Ishikawa (cell line): ENCODE measurements around the gene CTNND2.

Experiments used
- CEBPB ChIP-seq: IDR thresholded peaks from 2 replicates; pipeline ENCODE4 v1.6.1; 2012
- CREB1 ChIP-seq: IDR thresholded peaks from 2 replicates; pipeline ENCODE4 v1.6.1; 2012; ENCODE audit warnings: low read depth
- EGR1 ChIP-seq: IDR thresholded peaks from 2 replicates; pipeline ENCODE4 v1.6.1; 2012
- EP300 ChIP-seq: IDR thresholded peaks from 2 replicates; pipeline ENCODE4 v1.6.1; 2012; ENCODE audit warnings: borderline replicate concordance
- FOXM1 ChIP-seq: IDR thresholded peaks from 2 replicates; pipeline ENCODE4 v1.6.1; 2012; ENCODE audit warnings: low read depth, borderline replicate concordance
- NFIC ChIP-seq: IDR thresholded peaks from 2 replicates; pipeline ENCODE4 v1.6.1; 2012
- RAD21 ChIP-seq: IDR thresholded peaks from 2 replicates; pipeline ENCODE4 v1.6.1; 2012; ENCODE audit warnings: low read depth
- TAF1 ChIP-seq: IDR thresholded peaks from 2 replicates; pipeline ENCODE4 v1.6.1; 2012; ENCODE audit warnings: low read depth, mild to moderate bottlenecking
- TCF12 ChIP-seq: IDR thresholded peaks from 2 replicates; pipeline ENCODE4 v1.6.1; 2012; ENCODE audit warnings: low read depth
- TEAD4 ChIP-seq: IDR thresholded peaks from 2 replicates; pipeline ENCODE4 v1.6.1; 2012
- YY1 ChIP-seq: IDR thresholded peaks from 2 replicates; pipeline ENCODE4 v1.6.1; 2012; ENCODE audit warnings: low read depth
- ZBTB7A ChIP-seq: IDR thresholded peaks from 2 replicates; pipeline ENCODE4 v1.6.1; 2012; ENCODE audit warnings: low read depth
- TF ChIP-seq, protein P1 (sequence below): IDR thresholded peaks from 2 replicates; pipeline ENCODE4 v1.6.1; 2012; ENCODE audit warnings: low read depth, mild to moderate bottlenecking
- TF ChIP-seq, protein P2 (sequence below): IDR thresholded peaks from 2 replicates; pipeline ENCODE4 v1.6.1; 2012
- TF ChIP-seq, protein P3 (sequence below): IDR thresholded peaks from 2 replicates; pipeline ENCODE4 v1.6.1; 2012

CTNND2 gene

DNA sequence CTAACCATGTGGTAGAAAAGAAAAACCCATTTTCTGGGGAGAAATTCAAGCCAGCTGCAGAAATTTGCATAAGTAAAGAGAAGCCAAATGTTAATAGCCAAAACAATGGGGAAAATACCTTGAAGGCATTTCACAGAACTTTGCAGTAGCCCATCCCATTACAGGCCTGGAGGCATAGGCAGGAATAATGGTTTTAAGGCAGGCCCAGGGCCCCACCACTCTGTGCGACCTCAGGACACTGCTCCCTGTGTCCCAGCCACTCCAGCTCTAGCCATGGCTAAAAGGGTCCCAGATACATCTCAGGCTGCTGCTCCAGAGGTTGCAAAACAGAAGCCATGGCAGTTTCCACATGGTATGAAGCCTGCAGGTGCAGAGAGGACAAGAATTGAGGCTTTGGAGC lies 253.3 kb downstream of the CTNND2 start:
- TF ChIP-seq TEAD4, result no peak
- no peak for TF ChIP-seq CREB1
- TF ChIP-seq NFIC, result no peak

DNA sequence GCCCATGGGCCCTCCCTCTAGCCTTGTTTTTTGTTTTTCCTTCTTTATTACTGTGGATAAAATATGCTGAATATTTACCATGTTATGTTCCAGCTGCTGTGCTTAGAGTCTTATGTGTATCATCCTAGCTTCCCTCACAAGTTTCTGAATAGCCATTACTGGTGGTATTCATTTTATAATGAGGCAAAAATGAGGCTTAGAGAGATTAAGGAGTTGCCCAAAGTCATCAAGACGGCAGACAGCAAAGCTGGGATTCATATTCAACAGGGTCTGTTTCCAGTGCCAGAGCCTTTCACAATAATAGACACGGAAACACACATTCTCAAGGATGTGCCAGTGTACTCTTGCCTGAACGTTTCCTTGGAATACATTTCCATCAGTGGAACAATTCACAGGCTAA lies 258.1 kb downstream of the CTNND2 start:
- TF ChIP-seq CEBPB, result no peak
- no peak for TF ChIP-seq TEAD4
- TF ChIP-seq, protein P1, sequence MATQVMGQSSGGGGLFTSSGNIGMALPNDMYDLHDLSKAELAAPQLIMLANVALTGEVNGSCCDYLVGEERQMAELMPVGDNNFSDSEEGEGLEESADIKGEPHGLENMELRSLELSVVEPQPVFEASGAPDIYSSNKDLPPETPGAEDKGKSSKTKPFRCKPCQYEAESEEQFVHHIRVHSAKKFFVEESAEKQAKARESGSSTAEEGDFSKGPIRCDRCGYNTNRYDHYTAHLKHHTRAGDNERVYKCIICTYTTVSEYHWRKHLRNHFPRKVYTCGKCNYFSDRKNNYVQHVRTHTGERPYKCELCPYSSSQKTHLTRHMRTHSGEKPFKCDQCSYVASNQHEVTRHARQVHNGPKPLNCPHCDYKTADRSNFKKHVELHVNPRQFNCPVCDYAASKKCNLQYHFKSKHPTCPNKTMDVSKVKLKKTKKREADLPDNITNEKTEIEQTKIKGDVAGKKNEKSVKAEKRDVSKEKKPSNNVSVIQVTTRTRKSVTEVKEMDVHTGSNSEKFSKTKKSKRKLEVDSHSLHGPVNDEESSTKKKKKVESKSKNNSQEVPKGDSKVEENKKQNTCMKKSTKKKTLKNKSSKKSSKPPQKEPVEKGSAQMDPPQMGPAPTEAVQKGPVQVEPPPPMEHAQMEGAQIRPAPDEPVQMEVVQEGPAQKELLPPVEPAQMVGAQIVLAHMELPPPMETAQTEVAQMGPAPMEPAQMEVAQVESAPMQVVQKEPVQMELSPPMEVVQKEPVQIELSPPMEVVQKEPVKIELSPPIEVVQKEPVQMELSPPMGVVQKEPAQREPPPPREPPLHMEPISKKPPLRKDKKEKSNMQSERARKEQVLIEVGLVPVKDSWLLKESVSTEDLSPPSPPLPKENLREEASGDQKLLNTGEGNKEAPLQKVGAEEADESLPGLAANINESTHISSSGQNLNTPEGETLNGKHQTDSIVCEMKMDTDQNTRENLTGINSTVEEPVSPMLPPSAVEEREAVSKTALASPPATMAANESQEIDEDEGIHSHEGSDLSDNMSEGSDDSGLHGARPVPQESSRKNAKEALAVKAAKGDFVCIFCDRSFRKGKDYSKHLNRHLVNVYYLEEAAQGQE, result no peak
- TF ChIP-seq, protein P2, sequence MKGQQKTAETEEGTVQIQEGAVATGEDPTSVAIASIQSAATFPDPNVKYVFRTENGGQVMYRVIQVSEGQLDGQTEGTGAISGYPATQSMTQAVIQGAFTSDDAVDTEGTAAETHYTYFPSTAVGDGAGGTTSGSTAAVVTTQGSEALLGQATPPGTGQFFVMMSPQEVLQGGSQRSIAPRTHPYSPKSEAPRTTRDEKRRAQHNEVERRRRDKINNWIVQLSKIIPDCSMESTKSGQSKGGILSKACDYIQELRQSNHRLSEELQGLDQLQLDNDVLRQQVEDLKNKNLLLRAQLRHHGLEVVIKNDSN, result no peak
- TF ChIP-seq, protein P3, sequence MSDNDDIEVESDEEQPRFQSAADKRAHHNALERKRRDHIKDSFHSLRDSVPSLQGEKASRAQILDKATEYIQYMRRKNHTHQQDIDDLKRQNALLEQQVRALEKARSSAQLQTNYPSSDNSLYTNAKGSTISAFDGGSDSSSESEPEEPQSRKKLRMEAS, result no peak
- no peak for TF ChIP-seq TAF1

DNA sequence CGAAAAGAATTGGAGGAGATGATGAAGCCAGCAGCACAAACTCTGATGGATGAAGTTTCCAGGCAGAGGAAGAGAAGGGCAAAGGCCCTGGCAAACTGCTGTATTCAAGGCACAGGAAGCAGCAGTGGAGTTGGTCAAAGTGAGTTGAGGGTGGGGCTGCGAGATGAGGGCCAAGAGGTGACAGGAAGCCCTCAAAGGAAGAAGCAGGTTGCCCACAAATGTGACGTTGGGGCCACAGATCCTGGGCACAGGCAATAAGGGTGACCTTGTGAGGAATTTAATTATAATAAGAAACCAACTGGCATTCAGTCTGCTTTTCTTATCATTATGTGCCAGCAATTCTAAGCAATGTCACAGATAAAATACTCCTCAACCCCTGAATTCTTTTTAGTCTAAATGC lies 261.8 kb downstream of the CTNND2 start:
- TF ChIP-seq RAD21 (no peak), TAF1 (no peak), TCF12 (no peak), NFIC (no peak), EP300 (no peak), YY1 (no peak), CREB1 (no peak), TEAD4 (no peak), CEBPB (no peak), ZBTB7A (no peak), EGR1 (no peak), FOXM1 (no peak)
- TF ChIP-seq, protein P3, result no peak
- TF ChIP-seq, protein P2, result no peak
- TF ChIP-seq, protein P1, result no peak

DNA sequence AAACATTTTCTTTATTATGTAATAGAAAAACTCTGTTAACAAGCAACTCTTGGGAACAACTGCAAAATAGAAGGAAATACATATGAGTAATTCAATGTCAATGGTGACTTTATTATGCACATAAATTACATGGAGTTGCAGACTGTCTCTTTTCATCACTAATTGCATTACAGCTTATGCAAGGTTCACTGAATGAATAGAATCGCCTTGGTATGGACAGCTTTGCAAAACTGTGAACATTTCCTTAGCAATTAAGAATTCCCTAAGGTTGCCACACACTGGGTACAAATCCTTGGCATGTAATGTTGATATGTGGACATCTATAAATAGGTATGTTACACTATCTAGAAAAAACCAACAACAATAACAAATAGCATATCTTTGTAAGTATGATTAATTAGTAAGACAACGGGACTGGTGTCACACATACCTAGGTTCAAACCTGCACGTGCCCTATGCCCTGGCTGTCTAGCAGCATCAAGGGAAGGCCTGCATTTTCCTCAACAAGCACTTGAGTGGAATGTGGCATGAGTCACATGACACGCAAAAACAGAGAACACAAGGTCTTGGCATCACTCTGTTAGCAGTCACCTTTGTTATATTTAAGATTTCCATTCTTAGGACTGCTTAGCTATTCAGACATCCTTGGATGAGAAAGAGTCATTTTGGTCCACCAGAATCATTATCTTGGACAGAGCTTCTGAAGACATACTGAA lies 263.9 kb downstream of the CTNND2 start:
- TF ChIP-seq EGR1 (no peak), CEBPB (no peak), EP300 (no peak), CREB1 (no peak), NFIC (no peak), ZBTB7A (no peak), FOXM1 (no peak)
- TF ChIP-seq, protein P1, result no peak
- TF ChIP-seq, protein P2, result no peak

DNA sequence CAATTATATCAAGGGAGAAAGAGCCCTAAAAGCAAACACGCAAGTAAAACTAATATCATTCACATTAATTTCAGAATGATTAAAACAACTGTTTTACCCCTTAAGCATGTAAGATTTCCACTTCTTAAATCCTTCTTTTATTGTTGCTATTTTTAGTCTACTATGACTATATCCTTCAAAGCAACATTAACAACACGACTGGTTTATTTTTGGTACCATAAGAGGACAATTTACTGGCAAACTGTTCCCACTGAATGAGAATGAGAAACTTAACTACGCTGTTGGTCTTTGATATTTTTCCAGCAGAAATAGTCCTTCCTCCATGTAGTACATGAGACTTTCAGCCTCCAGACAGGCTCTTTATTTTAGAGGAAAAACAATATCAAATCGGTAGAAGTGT lies 281.5 kb downstream of the CTNND2 start:
- TF ChIP-seq TAF1 (no peak), RAD21 (no peak), FOXM1 (no peak), ZBTB7A (no peak), TEAD4 (no peak)
- TF ChIP-seq, protein P1, result no peak
